Activated T-cell treated with anti-CD3 and anti-CD28 coated beads for 1 hour (primary cell): Measurements from ENCODE around the gene BOLA1.
"Not testable (repeated sequence)": the region's sequence is repeated elsewhere in the genome, so short reads cannot be mapped to it uniquely, and the experiment has no call there.

Source experiments
- DNase-seq: peaks from one replicate; pipeline ENCODE4 v3.0.0-alpha.2; 2020; ENCODE audit warnings: low read depth

The BOLA1 gene, protein sequence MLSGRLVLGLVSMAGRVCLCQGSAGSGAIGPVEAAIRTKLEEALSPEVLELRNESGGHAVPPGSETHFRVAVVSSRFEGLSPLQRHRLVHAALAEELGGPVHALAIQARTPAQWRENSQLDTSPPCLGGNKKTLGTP

DNA sequence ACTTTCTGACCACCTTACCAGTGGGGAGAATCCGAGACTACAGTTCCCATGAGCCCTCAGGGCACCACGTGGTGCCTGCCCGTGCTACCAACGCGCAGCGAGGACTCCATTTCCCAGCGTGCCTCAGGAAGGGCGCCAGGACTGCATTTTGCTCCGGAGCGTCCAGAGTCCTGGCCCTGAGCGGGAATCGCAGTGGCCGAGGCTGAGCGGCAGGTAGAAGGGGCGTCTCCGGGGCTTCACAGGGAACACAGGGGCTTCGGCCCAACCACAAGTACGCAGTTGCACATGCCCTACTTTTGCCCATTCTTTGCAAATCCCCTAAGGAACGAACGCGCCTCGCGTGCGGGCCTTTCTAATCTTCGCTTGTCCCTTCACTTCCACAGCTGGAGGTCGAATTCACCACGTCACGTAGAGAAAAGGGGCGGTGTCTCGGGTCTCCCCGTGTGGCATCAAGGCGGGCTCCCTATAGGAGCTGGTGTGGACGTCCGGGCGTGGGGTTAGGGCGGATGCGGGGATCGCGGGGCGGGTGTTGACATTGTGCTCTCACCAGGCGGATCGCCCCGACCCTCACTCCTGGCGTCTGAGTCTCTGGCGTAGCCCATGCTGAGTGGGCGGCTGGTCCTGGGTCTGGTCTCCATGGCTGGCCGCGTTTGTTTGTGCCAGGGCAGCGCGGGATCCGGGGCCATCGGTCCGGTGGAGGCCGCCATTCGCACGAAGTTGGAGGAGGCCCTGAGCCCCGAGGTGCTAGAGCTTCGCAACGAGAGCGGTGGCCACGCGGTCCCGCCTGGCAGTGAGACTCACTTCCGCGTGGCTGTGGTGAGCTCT is at the start of gene BOLA1:
Gene BOLA1, plus strand, starts transcription at position 109 of the 825 bp plus-strand sequence. Its CDS starts 492 bp downstream, at position 601.
- DNase-seq = peak; percentile 70

DNA sequence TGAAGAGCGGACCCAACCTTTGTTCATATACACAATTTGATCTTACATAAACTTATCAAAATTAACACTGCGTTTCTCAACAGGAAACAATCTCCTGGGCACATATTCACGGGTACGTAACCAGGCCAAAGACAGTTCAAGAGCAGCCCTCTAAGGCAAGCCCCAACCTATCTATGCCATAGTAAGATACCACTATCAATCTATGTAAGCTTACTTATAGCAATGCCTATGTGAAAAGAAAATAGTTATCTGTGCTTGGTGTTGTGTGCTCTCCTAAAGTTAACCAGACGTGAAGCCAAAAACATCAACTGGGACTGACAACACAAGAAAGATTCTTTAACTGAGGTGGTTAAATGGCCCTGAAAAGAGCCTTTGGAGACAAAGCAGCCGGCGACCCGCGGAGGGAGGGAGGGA is 49.4 kb upstream of the BOLA1 start:
- DNase-seq = no peak

DNA sequence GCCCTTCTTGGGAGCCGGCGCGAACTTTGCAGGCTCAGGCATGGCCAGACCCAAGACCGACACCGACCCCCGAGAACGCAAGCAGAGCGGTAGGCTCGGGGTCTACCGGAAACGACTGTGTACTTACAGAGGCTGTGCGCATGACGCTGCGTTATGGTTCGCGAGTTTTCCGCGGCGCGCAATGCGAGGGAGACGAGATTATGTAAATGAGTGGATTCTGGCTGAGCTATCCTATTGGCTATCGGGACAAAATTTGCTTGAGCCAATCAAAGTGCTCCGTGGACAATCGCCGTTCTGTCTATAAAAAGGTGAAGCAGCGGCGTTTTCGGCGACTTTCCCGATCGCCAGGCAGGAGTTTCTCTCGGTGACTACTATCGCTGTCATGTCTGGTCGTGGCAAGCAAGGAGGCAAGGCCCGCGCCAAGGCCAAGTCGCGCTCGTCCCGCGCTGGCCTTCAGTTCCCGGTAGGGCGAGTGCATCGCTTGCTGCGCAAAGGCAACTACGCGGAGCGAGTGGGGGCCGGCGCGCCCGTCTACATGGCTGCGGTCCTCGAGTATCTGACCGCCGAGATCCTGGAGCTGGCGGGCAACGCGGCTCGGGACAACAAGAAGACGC is 48.5 kb upstream of the BOLA1 start:
- DNase-seq = not testable (repeated sequence)

DNA sequence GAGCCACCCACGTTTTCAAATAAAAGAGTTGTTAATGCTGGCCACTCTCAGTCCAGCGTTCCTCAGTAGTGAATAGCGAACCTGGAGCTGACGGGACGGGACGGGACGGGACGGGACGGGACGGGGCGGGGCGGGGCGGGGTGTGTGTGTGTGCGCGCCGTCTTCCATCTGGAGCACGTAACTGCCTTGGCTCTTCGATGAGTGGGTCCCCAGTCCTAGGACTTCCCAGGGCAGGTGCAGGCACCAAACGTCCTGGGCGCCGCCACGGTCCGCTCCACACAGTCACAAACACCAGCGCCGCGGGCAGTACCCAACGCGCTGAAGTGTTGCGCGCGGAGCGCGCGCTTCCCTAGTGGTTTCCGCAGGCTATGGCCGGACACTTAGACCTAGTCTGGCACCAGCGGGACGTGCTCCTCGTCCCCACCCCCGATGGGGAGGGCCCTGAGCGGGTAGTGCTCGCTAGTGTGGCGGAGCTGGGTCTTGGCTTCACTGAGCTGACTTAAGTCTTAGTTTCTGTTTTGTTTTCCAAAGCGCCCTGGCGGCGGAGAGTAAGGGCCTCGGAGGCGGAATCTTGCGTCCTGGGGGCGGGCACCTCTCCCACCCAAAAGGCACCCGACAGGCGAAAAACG is 47.7 kb upstream of the BOLA1 start:
- DNase-seq = not testable (repeated sequence)

DNA sequence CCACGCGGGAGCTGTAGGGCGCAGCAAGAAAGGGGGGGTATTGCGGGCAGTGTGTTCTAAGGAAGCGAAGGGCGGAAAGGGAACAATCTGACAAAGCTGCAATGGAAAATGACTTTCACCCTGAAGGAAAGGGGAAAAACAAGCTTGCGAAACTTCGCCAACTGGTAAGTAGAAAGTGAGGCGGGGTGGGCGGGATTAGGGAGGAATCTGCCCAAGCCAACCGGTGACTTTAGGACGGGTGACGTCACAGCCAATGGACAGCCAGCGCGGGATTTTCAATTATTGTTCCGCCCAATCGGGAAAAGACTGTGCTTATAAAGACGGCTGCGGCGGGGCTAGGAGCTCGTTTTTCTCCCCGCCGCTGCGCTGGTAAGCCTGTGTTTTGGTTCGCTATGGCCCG is 47.1 kb upstream of the BOLA1 start:
- not testable (repeated sequence) for DNase-seq

DNA sequence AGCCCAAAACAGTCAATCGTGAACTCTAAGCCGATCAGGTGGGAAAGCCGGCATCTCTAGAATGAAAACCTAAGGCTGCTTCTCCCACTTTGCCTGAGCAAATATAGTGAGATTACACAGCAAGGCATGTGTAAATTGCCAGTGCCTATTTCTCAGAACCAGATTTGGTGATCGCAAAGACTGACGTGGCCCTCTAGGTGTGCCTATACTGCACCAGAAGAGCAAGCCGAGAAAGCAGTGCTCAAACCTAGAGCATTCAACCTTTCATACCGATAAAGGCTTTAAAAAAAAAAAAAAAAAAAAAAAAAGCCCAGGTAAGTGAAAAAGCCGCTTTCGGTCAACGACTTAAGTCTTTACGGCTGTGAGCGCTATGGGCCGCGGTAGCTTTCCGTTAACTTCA is 39.1 kb upstream of the BOLA1 start:
- DNase-seq = not testable (repeated sequence)

DNA sequence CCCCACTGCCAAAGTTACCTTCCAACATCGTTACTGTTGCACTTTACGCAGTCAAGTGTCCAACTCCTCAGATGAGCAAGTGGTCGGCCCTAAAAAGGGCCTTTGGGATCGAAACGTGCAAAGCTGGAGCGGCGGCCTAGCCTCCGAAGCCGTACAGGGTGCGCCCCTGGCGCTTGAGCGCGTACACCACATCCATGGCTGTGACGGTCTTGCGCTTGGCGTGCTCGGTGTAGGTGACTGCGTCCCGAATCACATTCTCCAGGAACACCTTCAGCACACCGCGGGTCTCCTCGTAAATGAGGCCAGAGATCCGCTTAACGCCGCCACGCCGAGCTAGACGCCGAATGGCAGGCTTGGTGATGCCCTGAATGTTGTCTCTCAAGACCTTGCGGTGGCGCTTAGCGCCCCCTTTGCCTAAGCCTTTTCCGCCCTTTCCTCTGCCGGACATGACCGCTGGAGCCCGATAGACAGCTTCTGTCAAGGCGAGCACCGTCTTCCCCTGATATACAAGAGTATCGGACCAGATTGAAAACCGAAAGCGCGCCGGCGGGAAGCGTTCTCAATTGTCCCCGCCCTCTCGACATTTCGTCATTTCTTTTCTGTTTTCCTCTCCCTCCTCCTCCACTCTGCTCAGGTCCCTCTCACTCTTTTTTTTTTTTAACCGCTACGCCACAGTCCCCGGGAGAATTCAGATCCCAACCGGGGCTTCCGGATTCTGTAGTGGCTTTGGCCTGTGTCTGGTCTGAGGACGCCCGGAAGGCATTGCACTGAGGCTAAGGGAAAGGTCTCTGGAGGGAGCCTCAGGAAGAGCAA is 38.5 kb upstream of the BOLA1 start:
- not testable (repeated sequence) for DNase-seq

DNA sequence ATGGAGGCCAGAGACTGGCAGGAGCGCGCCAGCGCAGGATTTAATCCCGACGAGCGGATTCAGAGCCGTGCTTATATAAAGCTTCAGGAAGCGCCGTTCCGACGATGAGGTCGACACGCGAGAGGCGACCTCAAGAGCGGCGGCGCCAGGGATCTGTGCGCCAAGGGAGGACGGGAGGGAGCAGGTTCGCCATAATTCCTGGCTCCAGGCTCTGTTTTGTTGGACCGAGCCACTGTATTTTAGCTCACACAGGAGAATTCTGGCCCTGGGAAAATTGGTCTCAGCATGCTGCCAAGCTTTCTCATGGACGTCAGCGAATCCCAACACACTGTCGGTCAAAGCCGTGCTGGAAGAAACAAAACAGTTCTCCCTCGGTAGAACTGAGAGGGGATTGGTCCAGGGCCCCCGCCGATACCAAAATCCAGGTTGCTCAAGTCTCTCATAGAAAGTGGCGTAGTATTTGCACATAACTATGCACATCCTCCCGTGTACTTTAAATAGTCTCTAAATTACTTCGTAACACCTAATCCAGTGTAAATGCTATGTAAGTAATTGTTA is 37.8 kb upstream of the BOLA1 start:
- DNase-seq = not testable (repeated sequence)

DNA sequence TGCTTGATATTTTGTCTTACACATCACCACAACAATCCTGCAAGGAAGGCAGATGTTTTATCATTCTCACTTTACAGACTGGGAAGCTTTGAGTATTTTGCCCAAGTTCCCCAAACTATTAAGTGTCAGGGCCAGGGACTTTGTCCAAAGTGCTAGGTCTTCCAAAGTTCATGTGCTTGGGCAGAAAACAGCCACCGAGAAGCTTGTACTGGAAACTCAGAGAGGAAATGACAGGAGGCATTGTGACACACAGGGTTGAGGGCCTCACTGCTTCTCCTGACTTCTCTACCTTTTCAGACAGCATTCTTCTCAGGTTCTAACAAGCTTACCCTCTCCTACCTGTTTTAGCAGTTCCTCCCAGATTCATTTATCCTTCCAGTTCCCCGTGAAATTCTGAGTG is 32.5 kb upstream of the BOLA1 start:
- DNase-seq = not testable (repeated sequence)

DNA sequence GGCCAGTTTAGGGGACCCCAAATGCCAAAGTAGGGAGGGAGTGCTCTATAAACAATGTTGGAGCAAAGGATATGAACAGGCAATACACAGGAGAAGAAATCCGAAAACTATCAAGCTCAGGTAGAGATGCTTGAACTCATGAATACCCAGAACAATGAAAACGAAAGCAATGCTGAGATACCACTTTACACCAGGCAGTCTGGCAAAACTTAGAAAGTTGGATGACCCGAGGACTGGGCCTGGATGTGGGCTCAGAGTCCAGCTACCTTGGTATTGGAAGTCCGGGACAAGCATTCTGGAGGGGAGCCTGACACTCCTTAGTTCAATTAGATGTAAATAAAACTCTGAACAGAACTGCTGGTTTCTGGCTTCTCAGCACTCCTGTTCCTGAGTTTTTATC is 26.3 kb upstream of the BOLA1 start:
- DNase-seq = not testable (repeated sequence)

DNA sequence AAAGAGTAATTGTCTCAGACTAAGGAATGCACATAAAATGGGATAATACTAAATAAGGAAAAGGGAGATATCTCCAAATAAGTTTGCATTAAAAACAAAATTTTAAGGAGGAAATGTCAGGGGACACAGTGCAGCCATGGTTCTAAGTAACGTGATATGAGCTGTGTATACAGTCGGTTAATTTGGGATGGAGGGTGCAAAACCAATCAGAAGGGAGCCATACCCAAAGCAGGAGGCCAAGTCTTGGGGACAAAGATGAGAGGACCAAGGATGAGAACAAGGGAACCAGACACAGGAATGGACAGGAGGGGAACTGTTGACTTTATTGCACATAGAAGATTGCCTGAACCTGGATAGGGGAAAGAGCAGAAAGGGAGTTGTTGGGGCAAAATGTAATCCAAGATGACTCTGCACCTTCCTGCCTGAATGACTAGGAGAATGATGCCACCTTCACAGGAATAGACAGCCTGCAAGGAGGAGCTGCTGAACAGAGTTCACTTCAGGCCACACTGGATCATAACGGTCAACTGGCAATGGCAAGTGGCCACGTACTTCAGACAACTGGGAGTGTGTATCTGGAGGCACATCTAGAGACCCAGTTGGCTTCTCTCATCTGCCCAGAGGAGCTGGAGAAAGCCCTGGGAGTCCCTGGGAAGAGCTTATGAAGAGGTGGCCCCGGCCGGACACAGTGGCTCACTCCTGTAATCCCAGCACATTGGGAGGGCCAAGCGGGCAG is 22.0 kb upstream of the BOLA1 start:
- no peak for DNase-seq

DNA sequence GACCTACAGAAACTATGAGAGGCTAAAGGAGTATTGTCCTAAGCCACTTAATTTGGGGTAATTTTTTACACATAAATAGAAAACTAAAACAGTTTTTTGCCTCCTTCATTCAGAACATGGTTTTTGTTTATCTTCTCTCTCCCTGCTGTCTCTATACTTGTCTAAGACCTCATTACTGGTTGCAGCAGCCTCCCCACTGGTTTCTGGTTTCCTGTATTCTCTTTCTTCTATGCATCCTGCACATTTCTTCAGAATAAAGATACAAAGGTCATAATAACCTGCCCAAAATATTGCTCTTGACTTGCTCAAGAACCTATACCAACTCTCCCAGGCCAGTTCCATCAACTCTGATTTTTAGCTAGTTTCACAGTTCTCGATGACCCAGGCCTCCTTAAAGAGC is 19.8 kb upstream of the BOLA1 start:
- DNase-seq = no peak

DNA sequence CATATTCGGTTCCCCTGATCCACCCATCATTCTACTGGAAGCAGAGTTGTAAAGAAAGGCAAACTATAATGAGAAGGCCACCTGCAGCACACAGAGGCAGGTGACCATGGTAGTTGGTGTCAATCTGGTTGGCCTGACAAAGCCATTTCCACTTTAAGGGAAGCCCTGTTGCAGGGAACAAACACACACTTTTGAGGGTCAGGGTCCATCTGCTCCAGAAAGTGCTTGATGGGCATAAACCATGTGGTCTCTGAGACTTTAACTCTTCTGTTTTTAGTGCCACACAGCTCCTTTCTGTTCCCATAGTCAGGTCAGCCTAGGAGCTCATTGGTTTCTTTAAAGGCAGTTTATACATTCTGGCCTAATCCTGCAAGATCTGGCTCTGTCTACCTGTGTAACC is 17.5 kb upstream of the BOLA1 start:
- DNase-seq = no peak

DNA sequence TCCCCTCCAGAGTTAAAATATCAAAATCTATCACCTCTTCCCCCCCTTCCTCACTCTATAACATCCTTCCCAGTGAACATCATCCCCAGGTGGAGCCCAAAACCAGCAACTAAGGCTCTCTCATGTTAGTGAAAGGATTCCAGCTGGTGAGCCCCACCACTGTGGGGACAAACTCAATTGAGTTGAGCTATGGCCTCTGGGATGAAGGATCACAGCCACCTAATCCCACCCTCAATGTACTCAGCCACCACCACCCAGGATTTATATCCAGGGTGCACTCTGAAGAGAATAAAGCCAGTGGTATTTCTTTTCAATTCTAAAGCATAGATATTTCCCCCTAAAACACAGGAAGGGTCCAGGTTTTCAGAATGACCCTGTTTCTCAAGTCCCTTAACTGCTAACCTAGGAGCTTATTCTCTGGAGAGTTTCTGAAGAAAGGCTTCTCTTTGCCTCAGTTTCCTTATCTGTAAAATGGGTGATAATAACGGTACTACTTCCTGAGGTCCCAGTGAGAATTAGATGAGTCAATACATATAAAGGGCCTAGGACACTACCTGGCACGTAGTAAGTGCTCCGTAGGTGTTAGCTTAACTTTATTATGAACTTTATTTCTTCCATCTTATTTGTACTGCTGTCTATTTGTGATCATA is 15.6 kb upstream of the BOLA1 start:
- no peak for DNase-seq

DNA sequence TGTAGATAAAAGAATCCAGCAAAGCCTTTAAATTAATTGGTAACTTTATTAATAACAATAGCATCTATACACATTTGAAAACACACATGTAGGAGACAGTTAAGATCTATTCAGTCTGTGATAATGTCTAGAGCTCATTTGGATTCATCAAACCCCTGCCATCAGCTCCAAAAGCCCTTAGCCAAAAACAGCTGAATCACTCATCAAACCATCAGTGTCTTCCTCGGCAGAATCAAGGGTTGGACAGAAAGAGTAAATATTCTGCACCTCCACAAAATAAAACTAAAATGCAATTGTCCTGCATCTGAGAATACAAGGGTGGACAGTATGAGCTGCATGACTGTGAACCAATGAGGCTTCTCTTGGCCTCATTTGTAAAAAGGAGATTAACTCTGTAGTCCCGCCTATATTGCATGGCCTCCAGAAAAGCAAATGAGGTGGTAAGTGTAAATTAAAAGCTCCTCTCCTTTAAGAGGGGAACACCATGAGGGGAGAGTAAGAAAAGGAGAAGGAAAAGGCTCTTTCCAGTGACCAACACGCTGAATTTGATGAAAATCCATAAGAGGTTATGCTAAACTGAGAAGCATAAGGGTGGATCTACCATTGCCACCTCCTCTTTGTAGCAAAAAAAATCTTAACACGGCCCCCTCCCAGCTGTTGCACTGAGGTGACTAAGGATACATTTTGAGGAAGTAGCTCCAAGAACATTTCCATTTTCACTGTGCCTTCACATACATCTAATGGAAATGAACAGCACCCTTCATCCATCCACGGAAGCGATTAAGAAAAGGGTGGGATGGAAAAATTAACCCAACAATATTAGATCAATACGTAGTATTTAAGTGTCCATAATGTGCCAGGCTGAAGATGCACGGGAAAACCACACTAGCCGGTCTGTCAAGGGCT is 14.7 kb upstream of the BOLA1 start:
- DNase-seq = no peak

DNA sequence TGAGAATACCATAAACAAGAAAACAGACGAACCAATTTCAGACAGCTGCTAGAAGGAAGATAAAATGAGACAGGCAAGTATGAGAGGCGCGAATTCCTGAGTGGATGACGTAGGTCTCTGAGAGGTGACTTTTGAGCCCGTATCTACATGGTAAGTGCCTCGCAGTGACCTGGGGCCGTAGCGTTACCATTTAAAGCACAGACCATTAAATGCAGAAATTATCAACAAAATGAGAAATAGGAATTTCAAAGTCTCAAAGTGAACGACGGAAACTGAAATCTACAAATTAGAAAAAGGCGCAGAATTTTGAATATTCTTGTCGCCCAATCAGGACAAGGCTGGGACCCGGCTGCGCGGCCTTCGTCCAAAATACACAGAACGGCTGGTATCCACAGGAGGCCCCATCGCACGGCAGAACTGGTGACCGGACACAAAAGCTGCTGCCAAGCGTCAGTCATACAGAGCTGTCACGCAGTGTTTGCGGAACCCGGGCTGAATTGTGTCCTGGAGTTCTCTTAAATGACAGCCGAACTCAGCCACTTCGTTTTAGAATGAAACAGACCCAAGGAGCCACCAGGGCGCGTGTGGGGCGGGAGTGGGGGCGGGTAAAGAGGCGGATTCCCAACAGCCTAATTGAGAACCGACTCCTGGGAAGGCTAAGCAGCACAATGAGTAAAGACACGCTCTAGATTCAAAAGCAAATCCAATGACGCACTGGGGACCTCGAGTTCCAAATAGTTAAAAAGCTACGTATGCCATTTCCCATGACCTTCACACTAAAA is 13.8 kb upstream of the BOLA1 start:
- peak; percentile 39 for DNase-seq

DNA sequence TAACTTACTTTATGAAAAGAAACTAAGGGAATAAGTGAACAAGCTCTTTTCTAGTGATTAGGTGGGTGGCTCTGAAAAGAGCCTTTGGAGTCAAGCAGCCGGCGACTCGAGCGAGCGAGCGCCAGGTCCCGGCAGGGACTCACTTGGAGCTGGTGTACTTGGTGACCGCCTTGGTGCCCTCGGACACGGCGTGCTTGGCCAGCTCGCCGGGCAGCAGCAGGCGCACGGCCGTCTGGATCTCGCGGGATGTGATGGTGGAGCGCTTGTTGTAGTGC is 13.3 kb upstream of the BOLA1 start:
- DNase-seq = not testable (repeated sequence)

DNA sequence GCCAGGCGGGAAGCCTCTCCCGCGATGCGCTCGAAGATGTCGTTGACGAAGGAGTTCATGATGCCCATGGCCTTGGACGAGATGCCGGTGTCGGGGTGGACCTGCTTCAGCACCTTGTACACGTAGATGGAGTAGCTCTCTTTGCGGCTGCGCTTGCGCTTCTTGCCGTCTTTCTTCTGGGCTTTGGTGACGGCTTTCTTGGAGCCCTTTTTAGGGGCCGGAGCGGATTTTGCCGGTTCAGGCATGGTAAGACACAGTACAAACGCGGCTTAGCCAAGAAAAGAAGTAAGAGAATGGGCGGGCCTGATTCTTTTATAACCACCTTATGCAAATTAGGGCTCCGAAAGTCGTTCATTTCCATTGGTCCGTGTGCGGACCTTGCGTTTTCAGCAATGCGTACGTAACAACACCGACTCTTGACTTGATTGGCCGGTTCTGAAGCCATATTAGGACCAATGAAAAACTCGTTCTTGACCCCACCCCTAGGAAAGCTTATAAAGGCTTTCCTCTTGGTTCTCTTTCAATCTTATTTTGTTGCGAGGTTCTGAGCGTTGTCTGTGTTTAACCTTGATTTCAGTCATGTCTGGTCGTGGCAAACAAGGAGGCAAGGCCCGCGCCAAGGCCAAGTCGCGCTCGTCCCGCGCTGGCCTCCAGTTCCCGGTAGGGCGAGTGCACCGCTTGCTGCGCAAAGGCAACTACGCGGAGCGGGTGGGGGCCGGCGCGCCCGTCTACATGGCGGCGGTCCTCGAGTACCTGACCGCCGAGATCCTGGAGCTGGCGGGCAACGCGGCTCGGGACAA is 12.8 kb upstream of the BOLA1 start:
- peak; percentile 70 for DNase-seq
